ENCODE data around the gene CABLES1.

Gene CABLES1

GRCh38 chr18:23181547-23181946 is 46.3 kb downstream of the CABLES1 start:
- H3K4me3 ChIP-seq (ENCODE audit: insufficient read depth, low read length, poor library complexity, severe bottlenecking): no peak overlapping the region
- no peak for TF ChIP-seq EZH2phosphoT487 (conservative IDR thresholded peaks at IDR 0.05; ENCODE audit: low read length)
- no peak for TF ChIP-seq CTCF (IDR thresholded peaks at IDR 0.05; ENCODE audit: insufficient read depth, low read length, poor library complexity, severe bottlenecking)
- H3K9ac ChIP-seq (ENCODE audit: low read length): no peak overlapping the region
- no peak overlapping the region for H3K27ac ChIP-seq (ENCODE audit: low read depth, low read length)
- no peaks in the 10 kb centered on the region for H3K36me3 ChIP-seq (ENCODE audit: low read length)
- H3K27me3 ChIP-seq (ENCODE audit: low read length): no peaks in the 10 kb centered on the region
- H3K79me2 ChIP-seq (ENCODE audit: insufficient read depth, low read length): no peaks in the 10 kb centered on the region
- H4K20me1 ChIP-seq (ENCODE audit: low read depth, low read length): no peaks in the 10 kb centered on the region
- no peak overlapping the region for H2AFZ ChIP-seq (ENCODE audit: low read depth, low read length, severe bottlenecking)
- no peak overlapping the region for H3K4me2 ChIP-seq (ENCODE audit: low read depth, low read length, poor library complexity, severe bottlenecking)
- H3F3A ChIP-seq (ENCODE audit: insufficient read depth): no peaks in the 10 kb centered on the region
- H3K9me2 ChIP-seq (replicated peaks; ENCODE audit: insufficient read depth, low read length): no peaks in the 10 kb centered on the region
- H3K9me3 ChIP-seq (ENCODE audit: insufficient read depth, low read length): no peaks in the 10 kb centered on the region

- H3K4me3 ChIP-seq (ENCODE audit: insufficient read depth, low read length, poor library complexity, severe bottlenecking): no peak overlapping the region
- H3F3A ChIP-seq (ENCODE audit: insufficient read depth): no peaks in the 10 kb centered on the region
- H3K27ac ChIP-seq (ENCODE audit: low read depth, low read length): no peak overlapping the region
- no peaks in the 10 kb centered on the region for H3K27me3 ChIP-seq (ENCODE audit: low read length)
- TF ChIP-seq CTCF (IDR thresholded peaks at IDR 0.05; ENCODE audit: insufficient read depth, low read length, poor library complexity, severe bottlenecking): no peak
- no peak for TF ChIP-seq EZH2phosphoT487 (conservative IDR thresholded peaks at IDR 0.05; ENCODE audit: low read length)
- H3K9me3 ChIP-seq (ENCODE audit: insufficient read depth, low read length): no peaks in the 10 kb centered on the region
- no peak overlapping the region for H2AFZ ChIP-seq (ENCODE audit: low read depth, low read length, severe bottlenecking)
- H3K9me2 ChIP-seq (replicated peaks; ENCODE audit: insufficient read depth, low read length): no peaks in the 10 kb centered on the region
- no peaks in the 10 kb centered on the region for H3K79me2 ChIP-seq (ENCODE audit: insufficient read depth, low read length)
- H3K36me3 ChIP-seq (ENCODE audit: low read length): no peaks in the 10 kb centered on the region
- H3K9ac ChIP-seq (ENCODE audit: low read length): no peak overlapping the region
- no peaks in the 10 kb centered on the region for H4K20me1 ChIP-seq (ENCODE audit: low read depth, low read length)
- H3K4me2 ChIP-seq (ENCODE audit: low read depth, low read length, poor library complexity, severe bottlenecking): no peak overlapping the region
Observed at GRCh38 chr18:23182606-23183005, 47.3 kb downstream of the CABLES1 start.

- no peaks in the 10 kb centered on the region for H3F3A ChIP-seq (ENCODE audit: insufficient read depth)
- no peaks in the 10 kb centered on the region for H3K27me3 ChIP-seq (ENCODE audit: low read length)
- H3K4me3 ChIP-seq (ENCODE audit: insufficient read depth, low read length, poor library complexity, severe bottlenecking): no peak overlapping the region
- no peak overlapping the region for H3K9ac ChIP-seq (ENCODE audit: low read length)
- H4K20me1 ChIP-seq (ENCODE audit: low read depth, low read length): no peaks in the 10 kb centered on the region
- no peaks in the 10 kb centered on the region for H3K36me3 ChIP-seq (ENCODE audit: low read length)
- H2AFZ ChIP-seq (ENCODE audit: low read depth, low read length, severe bottlenecking): no peak overlapping the region
- H3K27ac ChIP-seq (ENCODE audit: low read depth, low read length): no peak overlapping the region
- no peak for TF ChIP-seq EZH2phosphoT487 (conservative IDR thresholded peaks at IDR 0.05; ENCODE audit: low read length)
- no peak for TF ChIP-seq CTCF (IDR thresholded peaks at IDR 0.05; ENCODE audit: insufficient read depth, low read length, poor library complexity, severe bottlenecking)
- H3K9me3 ChIP-seq (ENCODE audit: insufficient read depth, low read length): no peaks in the 10 kb centered on the region
- H3K9me2 ChIP-seq (replicated peaks; ENCODE audit: insufficient read depth, low read length): no peaks in the 10 kb centered on the region
- no peak overlapping the region for H3K4me2 ChIP-seq (ENCODE audit: low read depth, low read length, poor library complexity, severe bottlenecking)
- H3K79me2 ChIP-seq (ENCODE audit: insufficient read depth, low read length): no peaks in the 10 kb centered on the region
Observed at GRCh38 chr18:23183411-23184150, 48.3 kb downstream of the CABLES1 start.

Measured in SU-DHL-6 (cell line).